HCT116 (cell line): ENCODE data around the gene PLA2R1.

ENCODE experiments used
- CTCF ChIP-seq, 3 experiments: fragments of 200-600 bp in 1 of 3; sonication (generic) in 1 of 3; IDR thresholded peaks in 2 of 3; conservative IDR thresholded peaks in 1 of 3; 2 replicates each; pipeline ENCODE4 v1.5.1; 2012 to 2017; ENCODE audit warnings: low read depth in 2 of 3, low read length in 2 of 3, antibody characterized with exemption in 1 of 3, borderline replicate concordance in 1 of 3, control low read depth in 1 of 3, mild to moderate bottlenecking in 1 of 3, mixed read lengths in 1 of 3, mixed run types in 1 of 3, moderate library complexity in 1 of 3; ENCODE audit not compliant: insufficient read depth in 1 of 3
- EZH2phosphoT487 ChIP-seq: fragments of 200-600 bp; IDR thresholded peaks from 2 replicates; pipeline ENCODE4 v1.6.1; 2018; ENCODE audit warnings: antibody characterized with exemption, borderline replicate concordance
- REST ChIP-seq: IDR thresholded peaks from 2 replicates; pipeline ENCODE4 v1.6.1; 2012; ENCODE audit warnings: low read depth
- SRF ChIP-seq: IDR thresholded peaks from 2 replicates; pipeline ENCODE4 v1.6.1; 2012; ENCODE audit warnings: low read depth
- TCF7L2 ChIP-seq: IDR thresholded peaks from 2 replicates; pipeline ENCODE4 v1.7.0; 2011; ENCODE audit warnings: borderline replicate concordance, inconsistent platforms; ENCODE audit not compliant: insufficient read depth, insufficient read length; ENCODE audit errors: extremely low read depth
- TF ChIP-seq, protein P1 (sequence below): IDR thresholded peaks from 2 replicates; pipeline ENCODE4 v1.6.1; 2012

- TF ChIP-seq EZH2phosphoT487 (no peak), SRF (no peak), REST (no peak), CTCF (IDR thresholded peaks at IDR 0.05 in 2 of 3, conservative IDR thresholded peaks at IDR 0.05 in 1 of 3; ENCODE audit: borderline replicate concordance in 1 of 3, insufficient read depth in 1 of 3, low read depth in 2 of 3, low read length in 2 of 3) (no peak), TCF7L2 (no peak)
- TF ChIP-seq, protein P1, sequence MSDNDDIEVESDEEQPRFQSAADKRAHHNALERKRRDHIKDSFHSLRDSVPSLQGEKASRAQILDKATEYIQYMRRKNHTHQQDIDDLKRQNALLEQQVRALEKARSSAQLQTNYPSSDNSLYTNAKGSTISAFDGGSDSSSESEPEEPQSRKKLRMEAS = no peak
Measured at GRCh38 chr2:160076914-160077313, 14.5 kb upstream of the PLA2R1 start.
